Endothelial cell of umbilical vein (primary cell): ENCODE measurements around the gene METTL5. TPM values are rescaled to one million over a fixed set of nuclear protein-coding genes. Genes with fewer than 3 reads are reported as not detected.
A peak's percentile ranks its signal among the peaks of the same experiment; 100 is the strongest.

Source experiments
- BruUV-seq: library from RNA; stranded (reverse); fragments of 400-500 nt; replicated peaks from 2 replicates; lab custom pipeline; 2021; lab: Mats Ljungman, UMichigan
- CTCF ChIA-PET: fragments of 300-600, 350-600 bp; sonication (Branson Sonifier 250); formaldehyde crosslinking; loops from one replicate; lab custom pipeline; 2021; ENCODE audit warnings: antibody characterized with exemption, inconsistent platforms; lab: Charles Lee
- POLR2A ChIA-PET: fragments of 300-600, 350-600 bp; sonication (Branson Sonifier 250); formaldehyde crosslinking; loops from one replicate; lab custom pipeline; 2021; ENCODE audit warnings: antibody characterized with exemption, inconsistent platforms; lab: Charles Lee
- DNase-seq: peaks from one replicate; pipeline ENCODE4 v3.0.0-alpha.2; 2011; ENCODE audit warnings: low read depth, low spot score
- FAIRE-seq: peaks from 2 replicates; lab custom pipeline; 2011; peaks lifted over from hg19 to GRCh38; lab: Jason Lieb, UNC
- H2AFZ ChIP-seq: 2 replicates; pipeline ENCODE4 v1.6.0; 2012; ENCODE audit warnings: low read depth, low read length, control low read depth, inconsistent platforms
- H3K27ac ChIP-seq: 2 replicates; pipeline ENCODE4 v1.5.1; 2011; ENCODE audit warnings: low read depth, mild to moderate bottlenecking, control low read depth, low read length, moderate library complexity; ENCODE audit not compliant: insufficient read depth
- H3K27me3 ChIP-seq, 2 experiments: 2 replicates each; pipeline versions ENCODE4 v1.6.0 to v1.6.1; 2011; ENCODE audit warnings: low read length in 2 of 2, mixed read lengths in 1 of 2; ENCODE audit not compliant: control insufficient read depth in 2 of 2, insufficient read depth in 2 of 2
- H3K36me3 ChIP-seq, 2 experiments: 2 replicates in 1 of 2; 3 replicates in 1 of 2; pipeline ENCODE4 v1.5.1; 2011; ENCODE audit warnings: low read length in 2 of 2, mild to moderate bottlenecking in 1 of 2, moderate library complexity in 1 of 2; ENCODE audit not compliant: control insufficient read depth in 2 of 2, insufficient read depth in 2 of 2; ENCODE audit errors: extremely low read depth in 1 of 2
- H3K4me1 ChIP-seq: 3 replicates; pipeline ENCODE4 v1.5.1; 2011; ENCODE audit warnings: mild to moderate bottlenecking, low read length; ENCODE audit not compliant: control insufficient read depth, insufficient read depth; ENCODE audit errors: extremely low read depth
- H3K4me2 ChIP-seq: 2 replicates; pipeline ENCODE4 v1.6.1; 2011; ENCODE audit warnings: low read length, control low read depth, mixed read lengths; ENCODE audit not compliant: insufficient read depth
- H3K4me3 ChIP-seq, 3 experiments: fragments of 200-600 bp in 1 of 3; sonication (generic), shearing (Covaris generic) in 1 of 3; replicated peaks in 1 of 3; 2 replicates each; pipeline ENCODE4 v1.5.1; 2011 to 2016; ENCODE audit warnings: control low read depth in 3 of 3, low read length in 3 of 3, mild to moderate bottlenecking in 2 of 3, inconsistent platforms in 1 of 3, low read depth in 1 of 3, moderate library complexity in 1 of 3; ENCODE audit not compliant: insufficient read depth in 1 of 3
- H3K79me2 ChIP-seq: 2 replicates; pipeline ENCODE4 v1.6.0; 2012; ENCODE audit warnings: low read length, inconsistent platforms; ENCODE audit not compliant: control insufficient read depth, insufficient read depth
- H3K9ac ChIP-seq: replicated peaks from 2 replicates; pipeline ENCODE3; 2011; ENCODE audit warnings: low read length, control low read depth; ENCODE audit not compliant: insufficient read depth; ENCODE audit errors: extremely low read depth
- H3K9me1 ChIP-seq: replicated peaks from 3 replicates; pipeline ENCODE4 v1.6.0; 2011; ENCODE audit warnings: mild to moderate bottlenecking, low read length; ENCODE audit not compliant: control insufficient read depth, insufficient read depth; ENCODE audit errors: extremely low read depth
- H3K9me3 ChIP-seq: replicated peaks from 2 replicates; pipeline ENCODE4 v1.5.1; 2012; ENCODE audit warnings: low read length, inconsistent platforms; ENCODE audit not compliant: control insufficient read depth, insufficient read depth
- H4K20me1 ChIP-seq: replicated peaks from 2 replicates; pipeline ENCODE3; 2011; ENCODE audit warnings: mild to moderate bottlenecking, low read length; ENCODE audit not compliant: control insufficient read depth, insufficient read depth; ENCODE audit errors: extremely low read depth
- GATA2 ChIP-seq: IDR thresholded peaks from 2 replicates; pipeline ENCODE4 v1.7.0; 2011; ENCODE audit warnings: low read depth, mild to moderate bottlenecking, moderate library complexity, mixed read lengths, low read length; ENCODE audit not compliant: insufficient read length, insufficient read depth
- POLR2AphosphoS5 ChIP-seq: IDR thresholded peaks from 2 replicates; pipeline ENCODE4 v1.6.1; 2012; ENCODE audit warnings: low read depth, mild to moderate bottlenecking, control low read depth, low read length, moderate library complexity; ENCODE audit not compliant: insufficient read depth
- dilution Hi-C: fragments of 300-500 bp; cut with MboI; formaldehyde crosslinking; loops from one replicate; pipeline ENCODE4 v1.15.0; 2019; ENCODE audit warnings: low sequenced_read_pairs; ENCODE audit not compliant: extremely low pct_ligation_motif_present
- intact Hi-C: fragments of 100-400 bp; cut with micrococcal nuclease; formaldehyde crosslinking; loops from one replicate; pipeline ENCODE4 v1.10.0; 2022
- polyA plus RNA-seq, 4 experiments: library from polyadenylated mRNA; depleted of rRNA in 3 of 4; stranded (reverse) in 3 of 4; unstranded in 1 of 4; fragments of >200 nt; gene quantifications; 2 replicates each; pipeline versions ENCODE4 v1.2.1 to v1.2.3, GENCODE V29; 2011 to 2012; ENCODE audit warnings: missing spikeins in 1 of 4
- total RNA-seq: library from RNA; stranded (reverse); gene quantifications from 2 replicates; pipeline ENCODE4 v1.2.3, GENCODE V29; 2021
- TF ChIP-seq, protein P1 (sequence below), 2 donors: IDR thresholded peaks; 1 replicate in 1 of 2; 2 replicates in 1 of 2; pipeline ENCODE4 v1.5.1; 2011; ENCODE audit warnings: low read length in 2 of 2, mild to moderate bottlenecking in 2 of 2, moderate library complexity in 2 of 2, control low read depth in 1 of 2, inconsistent platforms in 1 of 2, low read depth in 1 of 2; ENCODE audit not compliant: insufficient read depth in 1 of 2; ENCODE audit errors: extremely low read depth in 1 of 2

METTL5 gene
- total and polyA plus RNA-seq, 2 donors (not counting 3 experiments of a cell fraction or from before 2014, with no cell fraction given) = 27.0 to 52.0 TPM

DNA sequence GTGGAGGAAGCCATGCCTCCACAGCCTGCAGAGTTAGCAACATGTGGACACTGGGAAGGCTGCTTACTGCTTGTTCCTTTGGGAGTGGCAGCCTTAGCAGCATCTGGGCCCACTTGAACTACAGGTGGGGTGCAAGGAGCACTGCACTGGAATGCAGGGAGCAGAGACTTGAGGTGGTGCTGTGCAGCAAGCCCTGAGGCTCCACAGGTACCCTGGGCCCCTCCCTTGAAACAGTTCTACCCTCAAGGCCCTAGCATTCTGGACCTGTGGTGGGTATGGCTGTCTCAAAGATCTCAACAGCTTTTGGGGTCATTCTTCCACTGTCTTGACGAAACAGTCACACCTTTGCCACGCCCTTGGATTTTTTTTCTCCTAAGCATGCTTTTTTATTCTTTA, 16.0 kb upstream of the METTL5 start:
- DNase-seq (no peak), FAIRE-seq (no peak)
- Histone ChIP-seq H3K9me1 (no peaks in the 10 kb centered on the region), H3K27ac (no peak overlapping the region), H4K20me1 (no peaks in the 10 kb centered on the region), H3K4me1 (no peaks in the 10 kb centered on the region), H3K79me2 (peaks cover 39% of the 10 kb centered on the region), H3K4me2 (no peak overlapping the region), H3K36me3 (no peaks in the 10 kb centered on the region), H3K9ac (no peak overlapping the region), H3K4me3 (no peak overlapping the region), H3K9me3 (no peaks in the 10 kb centered on the region), H3K27me3 (no peaks in the 10 kb centered on the region), H2AFZ (no peak overlapping the region)
- BruUV-seq = no TSS peak
- ChIA-PET POLR2A (no interaction called here), CTCF (interaction anchor here (1.0 kb wide), 1 partner anchor 13 kb away, joined by 3 read pairs; the partner anchor contains the start of gene UBR3)
- intact Hi-C loops (no loop called here), dilution Hi-C loops (no loop called here)
- no peak for TF ChIP-seq GATA2

DNA sequence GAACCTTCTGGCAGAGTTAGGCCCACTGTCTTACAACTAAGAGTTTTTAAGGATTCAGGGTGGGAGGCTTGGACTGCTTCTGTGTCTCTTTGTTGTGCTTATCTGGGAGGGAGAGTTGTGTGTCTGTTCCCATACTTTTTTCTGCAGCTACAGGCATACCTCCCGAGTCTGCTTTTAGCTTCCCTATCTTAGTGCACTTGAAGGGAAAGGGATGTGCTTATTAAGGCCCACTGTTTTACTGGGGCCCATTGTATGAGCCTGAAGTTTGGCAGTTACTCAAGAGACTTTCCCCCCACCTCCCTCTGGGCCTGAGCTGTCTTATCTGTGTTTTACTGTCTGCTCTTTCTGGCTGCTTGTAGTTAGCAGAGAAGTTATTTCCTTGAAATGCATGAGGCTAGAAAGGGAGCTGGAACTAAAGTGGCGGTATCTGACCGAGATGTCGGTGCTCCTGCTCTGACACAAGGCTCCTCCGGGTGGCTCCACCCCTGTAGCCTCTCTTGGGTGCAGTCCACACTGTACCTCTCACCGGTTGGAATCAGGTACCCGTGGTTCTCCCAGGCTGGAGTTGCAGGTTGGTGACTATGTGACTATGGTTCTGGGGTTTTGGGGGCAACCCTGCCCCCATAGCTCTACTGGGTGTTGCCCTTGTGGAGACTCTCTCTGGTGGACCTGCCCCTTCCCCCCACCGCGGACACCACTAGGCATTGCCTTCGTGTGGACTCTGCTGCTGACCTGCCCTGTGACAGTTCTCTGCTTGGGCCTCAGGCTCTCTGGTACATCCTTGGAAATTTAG, 15.4 kb upstream of the METTL5 start:
- Histone ChIP-seq H3K9me1 (no peaks in the 10 kb centered on the region), H3K9me3 (no peaks in the 10 kb centered on the region), H3K27ac (no peak overlapping the region), H2AFZ (no peak overlapping the region), H3K4me1 (no peaks in the 10 kb centered on the region), H3K36me3 (no peaks in the 10 kb centered on the region), H3K9ac (no peak overlapping the region), H4K20me1 (no peaks in the 10 kb centered on the region), H3K79me2 (peaks cover 38% of the 10 kb centered on the region), H3K4me2 (no peak overlapping the region), H3K27me3 (no peaks in the 10 kb centered on the region), H3K4me3 (no peak overlapping the region)
- TF ChIP-seq, protein P1, sequence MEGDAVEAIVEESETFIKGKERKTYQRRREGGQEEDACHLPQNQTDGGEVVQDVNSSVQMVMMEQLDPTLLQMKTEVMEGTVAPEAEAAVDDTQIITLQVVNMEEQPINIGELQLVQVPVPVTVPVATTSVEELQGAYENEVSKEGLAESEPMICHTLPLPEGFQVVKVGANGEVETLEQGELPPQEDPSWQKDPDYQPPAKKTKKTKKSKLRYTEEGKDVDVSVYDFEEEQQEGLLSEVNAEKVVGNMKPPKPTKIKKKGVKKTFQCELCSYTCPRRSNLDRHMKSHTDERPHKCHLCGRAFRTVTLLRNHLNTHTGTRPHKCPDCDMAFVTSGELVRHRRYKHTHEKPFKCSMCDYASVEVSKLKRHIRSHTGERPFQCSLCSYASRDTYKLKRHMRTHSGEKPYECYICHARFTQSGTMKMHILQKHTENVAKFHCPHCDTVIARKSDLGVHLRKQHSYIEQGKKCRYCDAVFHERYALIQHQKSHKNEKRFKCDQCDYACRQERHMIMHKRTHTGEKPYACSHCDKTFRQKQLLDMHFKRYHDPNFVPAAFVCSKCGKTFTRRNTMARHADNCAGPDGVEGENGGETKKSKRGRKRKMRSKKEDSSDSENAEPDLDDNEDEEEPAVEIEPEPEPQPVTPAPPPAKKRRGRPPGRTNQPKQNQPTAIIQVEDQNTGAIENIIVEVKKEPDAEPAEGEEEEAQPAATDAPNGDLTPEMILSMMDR (IDR thresholded peaks at IDR 0.05; ENCODE audit: extremely low read depth in 1 of 2, insufficient read depth in 1 of 2, low read depth in 1 of 2, low read length in 2 of 2) = no peak
- TF ChIP-seq POLR2AphosphoS5 = no peak
- dilution Hi-C loops = no loop called here
- POLR2A ChIA-PET = no interaction called here
- FAIRE-seq (no peak), DNase-seq (peak; percentile 15)
- CTCF ChIA-PET = no interaction called here
- BruUV-seq = no TSS peak
- intact Hi-C loops = no loop called here
